Heart left ventricle (tissue), 16 donors: ENCODE measurements around the gene HIGD1B. TPM values are rescaled to one million over a fixed set of nuclear protein-coding genes. Genes with fewer than 3 reads are reported as not detected.
"Not testable (repeated sequence)": the region's sequence is repeated elsewhere in the genome, so short reads cannot be mapped to it uniquely, and the experiment has no call there.

Experiments
- ATAC-seq, 4 donors: fragments of 200-7000 bp; cut with Tn5 transposase; one replicate each; pipeline ENCODE4 v1.9.1; 2020 to 2022; ENCODE audit warnings: moderate library complexity in 4 of 4, mild to moderate bottlenecking in 3 of 4, moderate number of reproducible peaks in 1 of 4
- DNase-seq, 5 donors: peaks; one replicate each; pipeline ENCODE4 v3.0.0-alpha.2; 2020
- H3K27ac ChIP-seq, 12 donors: fragments of 200-600 bp; sonication (generic) in 4 of 12; one replicate each; pipeline versions ENCODE4 v1.5.0 to v1.8.0; 2016 to 2022; ENCODE audit warnings: mild to moderate bottlenecking in 2 of 12
- H3K27me3 ChIP-seq, 9 donors: fragments of 200-600 bp; sonication (generic) in 2 of 9; one replicate each; pipeline versions ENCODE4 v1.5.1 to v1.8.0; 2016 to 2022; ENCODE audit warnings: mild to moderate bottlenecking in 3 of 9
- H3K36me3 ChIP-seq, 9 donors: fragments of 200-600 bp; sonication (generic) in 2 of 9; one replicate each; pipeline versions ENCODE4 v1.5.0 to v1.8.0; 2018 to 2022; ENCODE audit warnings: mild to moderate bottlenecking in 2 of 9
- H3K4me1 ChIP-seq, 12 donors: fragments of 200-600 bp; sonication (generic) in 4 of 12; one replicate each; pipeline versions ENCODE4 v1.5.0 to v1.8.0; 2016 to 2022; ENCODE audit warnings: mild to moderate bottlenecking in 3 of 12
- H3K4me3 ChIP-seq, 12 donors: fragments of 200-600 bp; sonication (generic) in 4 of 12; one replicate each; pipeline versions ENCODE4 v1.5.0 to v1.8.0; 2017 to 2022; ENCODE audit warnings: mild to moderate bottlenecking in 9 of 12, moderate library complexity in 4 of 12
- H3K9me3 ChIP-seq, 12 donors: fragments of 200-600 bp; sonication (generic) in 4 of 12; one replicate each; pipeline versions ENCODE4 v1.5.0 to v1.8.0; 2016 to 2022; ENCODE audit warnings: mild to moderate bottlenecking in 1 of 12
- CTCF ChIP-seq, 12 donors: fragments of 200-600 bp; sonication (generic) in 4 of 12; IDR thresholded peaks; one replicate each; pipeline versions ENCODE4 v1.5.0 to v1.8.0; 2018 to 2022; ENCODE audit warnings: antibody characterized with exemption in 12 of 12, mild to moderate bottlenecking in 5 of 12
- POLR2A ChIP-seq, 2 donors: fragments of 450-650 bp; IDR thresholded peaks; one replicate each; pipeline ENCODE4 v1.6.1; 2017; ENCODE audit warnings: antibody characterized with exemption in 2 of 2, mild to moderate bottlenecking in 2 of 2, moderate library complexity in 2 of 2
- WGBS, 4 donors: extraction: QIAGEN DNeasy Blood & Tissue Kit in 2 of 4; methylation state at CpG; one replicate each; pipeline versions ENCODE4 v1.1.5 to v1.1.7; 2013 to 2018; 5-methylcytosine and 5-hydroxymethylcytosine counted together
- intact Hi-C, 10 donors: fragments of 100-400 bp; cut with DNase I; formaldehyde crosslinking; loops; one replicate each; pipeline versions ENCODE4 v1.11.1 to v1.14.2; 2022
- polyA plus RNA-seq, 2 donors: library from polyadenylated mRNA; stranded (reverse); fragments of 200-250 nt; gene quantifications; one replicate each; pipeline ENCODE4 v1.2.3, GENCODE V29; 2013
- total RNA-seq, 9 donors: library from RNA; depleted of rRNA in 2 of 9; stranded (reverse); fragments of >200 nt in 2 of 9; fragmentation: NEBNext Ultra II Directional in 3 of 9; extraction: Animal tissue kit (Norgen Biotek cat#: 25700) in 3 of 9; gene quantifications; one replicate each; pipeline versions ENCODE4 v1.1.0 to v1.2.4, GENCODE V29; 2016 to 2023
- donor health status: ischemic (EF 13 %, LVEDD 7.1; RV severe dilation, severe dysfunction).
- donor health status: healthy with polysubstance abuse.
- donor health status: DM: no; HTN: yes; CAD: no.
- donor health status: DM: no; HTN: no; CAD: no.
- donor health status: ischemic (EF 25% LVEDD 6.9; RV normal size, moderate dysfunction).
- donor health status: ischemic (EF 25% LVEDD 5.7; RV mildly dilated, moderate dysfunction).
- donor health status: healthy.
- donor health status: DM: yes; HTN: yes; CAD: no.
- donor health status: ischemic (EF 35%, LVEDD 5.7; RV mildly dilated, moderate dysfunction).
- donor health status: nonischemic (EF 11% LVEDD 7.7; RV severe dilation, severe dysfunction).
- donor health status: DM: yes; HTN: yes; CAD: no.
- donor health status: PGD.
- donor health status: ischemic (EF 29% LVEDD 5.4; RV normal size, mild dysfunction).
- donor health status: nonischemic (EF 23%, LVEDD 6.1; RV moderate dilation, normal function).

The HIGD1B gene
- total and polyA plus RNA-seq, 11 donors = 4.3 to 30.9 (median 13.5) TPM

GRCh38 chr17:44812263-44812662, 35.4 kb upstream of the HIGD1B start:
- ATAC-seq (peak in 1 of 4 donors; percentile 18), DNase-seq (no peak)
- H3K4me3 ChIP-seq = no peak overlapping the region
- H3K4me1 ChIP-seq = peaks cover 0 to 30% (median 6%) of the 10 kb centered on the region in 12 donors
- intact Hi-C loops = no loop called here
- peak overlapping the region in 8 of 12 donors; percentile 1 to 83 (median 34) for H3K27ac ChIP-seq
- no peaks in the 10 kb centered on the region for H3K27me3 ChIP-seq
- TF ChIP-seq POLR2A (IDR thresholded peaks at IDR 0.05) (no peak), CTCF (IDR thresholded peaks at IDR 0.05) (no peak)
- 36 to 51% (median 47%) methylated on average over 4 of the region's 4 CpGs for WGBS, 4 donors
- no peaks in the 10 kb centered on the region for H3K36me3 ChIP-seq
- H3K9me3 ChIP-seq = no peaks in the 10 kb centered on the region

- H3K9me3 ChIP-seq, intact Hi-C loops, H3K27me3 ChIP-seq, DNase-seq, H3K4me3 ChIP-seq, H3K36me3 ChIP-seq, ATAC-seq: not testable (repeated sequence)
- H3K4me1 ChIP-seq = peaks cover 0 to 38% (median 8%) of the 10 kb centered on the region in 12 donors
- peak overlapping the region in 1 of 12 donors; percentile 59 for H3K27ac ChIP-seq
- 86 to 92% (median 90%) methylated on average over 6 of the region's 6 CpGs for WGBS, 4 donors
Observed at GRCh38 chr17:44818508-44818907, 29.2 kb upstream of the HIGD1B start.

- no peaks in the 10 kb centered on the region for H3K36me3 ChIP-seq
- 30 to 42% (median 39%) methylated on average over 7 of the region's 7 CpGs for WGBS, 4 donors
- no peaks in the 10 kb centered on the region for H3K9me3 ChIP-seq
- H3K4me1 ChIP-seq = peaks cover 0 to 27% (median 8%) of the 10 kb centered on the region in 12 donors
- no peak for TF ChIP-seq CTCF (IDR thresholded peaks at IDR 0.05)
- TF ChIP-seq POLR2A (IDR thresholded peaks at IDR 0.05) = no peak
- no peak overlapping the region for H3K4me3 ChIP-seq
- DNase-seq (no peak), ATAC-seq (peak in 1 of 4 donors; percentile 56)
- H3K27ac ChIP-seq = peak overlapping the region in 4 of 12 donors; percentile 20 to 59 (median 30)
- intact Hi-C loops = no loop called here
- peaks cover 0 to 6% (median 0%) of the 10 kb centered on the region in 9 donors for H3K27me3 ChIP-seq
Observed at GRCh38 chr17:44820631-44821212, 27.0 kb upstream of the HIGD1B start.

- Histone ChIP-seq H3K27me3 (peaks cover 0 to 47% (median 4%) of the 10 kb centered on the region in 9 donors), H3K27ac (peak overlapping the region in 2 of 12 donors; percentile 6 to 95), H3K4me1 (peaks cover 0 to 34% (median 11%) of the 10 kb centered on the region in 12 donors)
- 93 to 97% (median 94%) methylated on average over 9 of the region's 9 CpGs for WGBS, 4 donors
- H3K9me3 ChIP-seq, ATAC-seq, DNase-seq, H3K36me3 ChIP-seq, H3K4me3 ChIP-seq: not testable (repeated sequence)
- intact Hi-C loops = loop anchor here in 4 of 10 donors (5.0 kb wide), 2 partner anchors 42 to 43 kb away; no protein-coding TSS in a partner anchor
Observed at GRCh38 chr17:44825236-44825635, 22.4 kb upstream of the HIGD1B start.

- Histone ChIP-seq H3K36me3 (no peaks in the 10 kb centered on the region), H3K27ac (peak overlapping the region in 4 of 12 donors; percentile 30 to 95 (median 66)), H3K4me3 (peak overlapping the region in 4 of 12 donors; percentile 76 to 91 (median 80)), H3K9me3 (no peaks in the 10 kb centered on the region), H3K27me3 (peaks cover 0 to 58% (median 4%) of the 10 kb centered on the region in 9 donors), H3K4me1 (peaks cover 0 to 36% (median 12%) of the 10 kb centered on the region in 12 donors)
- 83 to 85% (median 84%) methylated on average over 15 of the region's 15 CpGs for WGBS, 4 donors
- DNase-seq = no peak
- no peak for ATAC-seq
- intact Hi-C loops = loop anchor here in 4 of 10 donors (5.0 kb wide), 2 partner anchors 41 to 44 kb away; no protein-coding TSS in a partner anchor
- TF ChIP-seq POLR2A (IDR thresholded peaks at IDR 0.05) (no peak), CTCF (IDR thresholded peaks at IDR 0.05) (no peak)
Observed at GRCh38 chr17:44826123-44826790, 21.4 kb upstream of the HIGD1B start.
